ENCODE results near the gene AFAP1L2.

Gene AFAP1L2

DNA sequence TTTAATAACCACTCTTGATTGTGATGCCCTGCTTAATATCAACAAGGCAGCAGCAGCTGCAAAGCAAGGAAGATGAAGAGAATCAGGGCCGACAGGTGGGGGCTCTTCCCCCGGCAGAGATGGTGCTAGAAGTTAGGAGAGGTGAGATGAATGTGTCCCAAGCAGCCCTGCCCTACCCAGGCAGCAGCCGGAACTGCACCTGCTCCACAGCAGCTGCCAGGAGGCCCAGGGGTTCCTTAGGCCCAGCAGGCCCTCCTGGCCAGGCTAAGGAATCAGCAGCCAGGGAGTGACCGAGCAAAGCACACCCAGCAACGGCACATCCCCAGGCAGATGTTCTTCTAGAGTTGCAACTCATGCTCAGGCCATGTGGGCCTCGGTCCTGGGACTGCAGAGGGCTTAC is 17.9 kb downstream of the AFAP1L2 start:
- DNase-seq = no peak

GRCh38 chr10:114385557-114385956 is 18.7 kb downstream of the AFAP1L2 start:
- DNase-seq = no peak

GRCh38 chr10:114384601-114385000 is 19.7 kb downstream of the AFAP1L2 start:
- no peak for DNase-seq

- no peak for DNase-seq
Observed at GRCh38 chr10:114384181-114384580, 20.1 kb downstream of the AFAP1L2 start.

DNA sequence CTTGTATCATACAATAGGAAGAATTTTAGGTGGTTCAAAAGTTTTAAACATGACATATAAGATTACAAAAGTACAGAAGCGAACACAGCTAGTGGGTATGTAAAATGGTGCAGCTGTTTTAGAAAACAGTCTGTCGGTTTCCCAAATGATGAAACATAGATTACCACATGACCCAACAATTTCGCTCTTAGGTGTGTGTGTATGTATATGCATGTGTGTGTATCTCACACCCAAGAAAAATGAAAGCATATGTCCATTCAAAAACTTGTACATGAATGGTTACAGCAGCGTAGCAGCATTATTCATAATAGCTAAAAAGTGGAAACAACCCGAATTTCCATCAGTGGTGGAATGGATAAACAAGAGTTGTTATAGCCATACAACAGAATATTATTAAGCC is 23.5 kb downstream of the AFAP1L2 start:
- DNase-seq = no peak

DNA sequence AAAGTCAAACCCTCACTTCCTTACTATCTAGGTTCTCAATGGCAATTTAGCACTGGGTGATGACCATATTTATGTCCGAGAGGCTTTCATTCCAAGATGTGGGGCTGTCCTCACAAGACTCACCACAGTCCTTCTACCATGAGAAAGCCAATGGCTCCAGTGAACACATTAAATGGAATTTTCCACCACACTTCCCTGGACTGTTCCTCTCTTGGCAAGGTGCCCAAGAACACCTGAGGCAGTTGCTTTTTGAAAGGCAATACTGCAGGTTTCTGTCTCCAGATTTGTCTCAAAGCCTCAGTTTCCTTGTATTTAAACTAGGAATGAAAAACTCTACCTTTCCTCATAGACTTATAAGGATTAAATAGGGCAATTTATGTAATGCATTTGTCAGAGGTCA is 24.2 kb downstream of the AFAP1L2 start:
- no peak for DNase-seq

GRCh38 chr10:114379631-114380041 is 24.7 kb downstream of the AFAP1L2 start:
- DNase-seq = no peak

- DNase-seq = no peak
Observed at GRCh38 chr10:114376523-114376922, 27.8 kb downstream of the AFAP1L2 start.

GRCh38 chr10:114375047-114375446 is 29.3 kb downstream of the AFAP1L2 start:
- no peak for DNase-seq

GRCh38 chr10:114374053-114374791 is 30.1 kb downstream of the AFAP1L2 start:
- DNase-seq = no peak

DNA sequence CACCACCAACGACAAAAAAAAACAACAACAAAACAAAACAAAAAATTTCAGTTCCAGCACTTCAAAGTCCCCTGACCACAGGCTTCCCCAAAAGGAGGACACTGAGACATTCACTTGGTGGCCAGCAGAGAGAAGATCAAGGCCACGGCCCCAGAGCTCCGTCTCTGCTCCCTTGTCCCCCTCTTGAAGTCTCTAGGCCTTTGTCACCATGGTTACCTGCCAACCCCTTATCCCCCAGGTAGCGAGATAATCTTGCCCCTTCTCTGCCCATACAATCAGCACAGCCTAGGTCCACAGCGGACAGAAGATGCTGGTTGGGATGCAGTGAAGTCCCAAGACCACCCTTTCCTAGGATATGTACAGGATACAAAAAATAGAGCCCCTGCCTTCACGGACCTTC is 30.7 kb downstream of the AFAP1L2 start:
- no peak for DNase-seq

GRCh38 chr10:114372995-114373394 is 31.3 kb downstream of the AFAP1L2 start:
- no peak for DNase-seq

DNA sequence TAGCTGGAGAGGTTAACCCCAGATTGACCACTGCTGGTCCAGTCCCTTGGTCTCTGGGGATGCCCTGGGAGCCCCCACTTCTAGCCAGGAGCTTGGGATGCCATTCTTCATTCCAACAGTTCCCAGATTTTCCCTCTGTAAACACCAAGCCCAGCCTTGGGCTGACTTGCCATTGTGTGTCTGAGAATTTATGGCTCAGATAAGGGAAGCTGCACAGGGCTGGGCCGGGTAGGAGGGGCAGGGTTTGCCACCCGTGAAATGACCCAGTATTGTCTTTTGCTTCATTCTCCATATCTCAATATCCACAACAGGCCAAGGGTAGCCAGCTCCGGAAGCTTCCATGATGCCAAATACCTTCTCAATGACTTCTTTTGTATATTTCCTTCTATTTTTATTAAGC is 32.1 kb downstream of the AFAP1L2 start:
- no peak for DNase-seq

- no peak for DNase-seq
Observed at GRCh38 chr10:114370966-114371365, 33.3 kb downstream of the AFAP1L2 start.

- no peak for DNase-seq
Observed at GRCh38 chr10:114370199-114370598, 34.1 kb downstream of the AFAP1L2 start.

GRCh38 chr10:114368057-114368391 is 36.3 kb downstream of the AFAP1L2 start:
- no peak for DNase-seq

- no peak for DNase-seq
Observed at GRCh38 chr10:114367351-114368056, 36.8 kb downstream of the AFAP1L2 start.

DNA sequence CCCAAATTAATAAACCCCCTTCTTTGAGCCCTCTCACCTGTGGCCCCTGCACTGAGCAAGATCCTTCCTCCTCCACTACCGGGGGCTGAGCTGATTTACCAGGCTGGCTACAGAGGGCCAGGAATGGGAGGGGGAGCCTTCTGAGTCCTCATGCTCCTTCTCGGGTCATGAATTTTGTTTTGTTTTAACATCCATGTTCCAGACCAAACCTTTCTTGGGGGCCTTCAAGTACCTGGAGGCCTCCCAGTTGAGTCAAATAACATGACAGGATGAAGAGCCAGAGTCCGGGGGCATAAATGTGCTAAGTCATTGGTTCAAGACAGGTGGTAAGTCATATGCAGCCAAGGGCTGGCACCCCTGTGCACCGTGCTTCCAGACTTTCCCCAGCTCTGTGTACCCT is 39.6 kb downstream of the AFAP1L2 start:
- no peak for DNase-seq

DNA sequence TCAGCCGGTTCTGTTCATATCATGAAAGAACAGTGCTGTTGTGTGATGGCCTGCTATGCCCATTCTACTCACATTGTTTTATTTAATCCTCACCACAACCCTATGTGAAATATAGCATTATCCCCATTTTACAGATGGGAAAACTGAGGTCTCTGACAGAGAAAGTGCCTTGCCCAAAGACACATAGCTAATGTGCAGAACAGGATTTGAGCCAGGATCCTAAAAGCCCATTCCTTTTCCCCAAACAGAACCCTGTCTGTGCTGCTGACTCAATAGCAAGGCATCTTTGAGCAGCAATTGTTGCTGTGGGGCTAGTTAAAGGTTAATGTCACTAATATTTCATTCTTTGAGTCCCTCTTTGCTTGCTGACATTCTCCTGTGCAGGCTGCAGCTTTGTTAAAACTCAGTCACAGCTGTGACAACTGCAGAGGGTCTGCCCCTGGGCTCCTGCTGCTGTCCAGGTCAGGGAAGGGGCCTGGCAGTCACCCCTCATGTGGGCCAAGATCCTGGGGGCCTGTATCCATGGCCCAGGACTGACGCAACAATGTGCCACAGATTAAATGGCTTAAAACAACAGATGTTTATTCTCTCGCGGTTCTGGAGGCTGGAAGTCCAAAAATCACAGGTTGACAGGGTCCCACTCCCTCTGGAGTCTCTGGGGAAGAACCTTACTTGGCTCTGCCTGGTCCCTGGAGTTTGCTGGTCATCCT is 40.4 kb downstream of the AFAP1L2 start:
- DNase-seq = no peak

- no peak for DNase-seq
Observed at GRCh38 chr10:114362826-114363355, 41.4 kb downstream of the AFAP1L2 start.

DNA sequence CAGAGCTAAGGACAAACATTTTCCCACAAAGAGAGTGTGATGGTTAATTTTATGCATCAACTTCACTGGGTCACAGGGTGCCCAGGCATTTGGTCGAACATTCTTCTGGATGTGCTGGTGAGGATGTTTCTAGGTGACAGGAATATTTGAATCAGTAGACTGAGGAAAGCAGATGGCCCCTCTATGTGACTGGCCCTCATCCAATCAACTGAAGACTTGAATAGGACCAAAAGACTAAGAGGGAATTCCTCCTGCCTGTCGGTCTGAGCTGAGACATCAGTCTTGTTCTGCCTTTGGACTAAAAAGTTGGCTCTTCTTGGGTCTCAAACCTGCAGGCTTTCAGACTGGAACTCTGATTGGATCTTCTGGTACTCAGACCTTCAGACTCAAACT is 44.4 kb downstream of the AFAP1L2 start:
- no peak for DNase-seq

DNA sequence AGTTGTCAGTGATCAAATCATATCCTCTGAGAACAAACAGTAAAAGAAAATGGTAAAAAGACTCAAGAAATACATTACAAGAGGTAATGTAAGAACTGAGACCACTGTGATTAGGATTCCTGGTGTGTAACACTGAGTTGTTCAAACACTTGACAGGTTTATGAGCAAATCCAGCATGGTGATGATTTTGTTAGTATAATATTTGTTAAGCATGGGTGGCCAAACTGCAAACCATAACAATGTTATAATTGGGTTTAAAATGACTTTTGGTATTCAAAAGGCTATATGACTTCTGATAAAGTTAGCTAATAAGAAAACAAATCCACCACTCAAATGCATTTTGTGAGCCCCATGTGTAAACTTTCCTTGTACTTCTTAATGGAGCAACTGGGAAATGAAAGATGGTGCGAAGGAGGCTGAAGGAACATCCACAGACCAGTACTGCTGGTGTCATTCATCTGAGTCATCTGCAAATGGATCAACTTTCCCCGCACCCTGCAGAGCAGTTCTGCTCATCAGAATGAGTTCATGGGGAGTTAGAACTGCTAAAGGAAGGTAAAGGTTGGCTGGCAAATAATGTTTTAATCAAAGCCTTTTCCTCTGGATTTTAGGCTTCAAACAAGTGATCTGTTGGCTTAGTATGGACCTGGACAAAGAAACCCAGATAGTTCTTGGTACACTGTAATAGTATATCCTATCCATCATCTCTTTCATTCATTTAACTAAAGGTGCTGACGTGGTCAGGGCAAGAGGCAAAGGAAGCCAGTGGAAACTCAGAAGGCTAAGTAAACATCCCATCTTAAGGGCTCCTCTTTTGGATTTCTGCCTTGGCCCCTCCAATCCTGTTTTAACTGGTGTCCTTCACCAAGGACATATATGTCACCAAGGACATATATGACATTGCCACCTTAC is 45.0 kb downstream of the AFAP1L2 start:
- DNase-seq = no peak

- no peak for DNase-seq
Observed at GRCh38 chr10:114357515-114357996, 46.7 kb downstream of the AFAP1L2 start.

All from suppressor macrophage treated with lipopolysaccharide for 4 hours (primary cell).